ENCODE results near the gene PLA1A. TPM values are rescaled to one million over a fixed set of nuclear protein-coding genes. Genes with fewer than 3 reads are reported as not detected.

Gene PLA1A
- total RNA-seq, 2 experiments from 2014 or later = 0.19 TPM; not detected in 1

GRCh38 chr3:119663885-119664284 is 66.2 kb downstream of the PLA1A start:
- H3K27ac Mint-ChIP-seq = no peak overlapping the region
- DNase-seq = no peak
- H3K36me3 Mint-ChIP-seq (ENCODE audit: low read depth) = peaks cover 5% of the 10 kb centered on the region
- CTCF ChIA-PET = interaction anchor here (0.6 kb wide), 2 partner anchors 8 to 104 kb away, joined by 3 read pairs; no protein-coding TSS in a partner anchor
- no peak overlapping the region for H3K4me3 Mint-ChIP-seq
- no peaks in the 10 kb centered on the region for H3K4me1 Mint-ChIP-seq (ENCODE audit: low read depth)
- no peaks in the 10 kb centered on the region for H3K9me3 Mint-ChIP-seq
- intact Hi-C loops (cut with micrococcal nuclease) = loop anchor here (2.0 kb wide), 1 partner anchor 25 kb away; no protein-coding TSS in a partner anchor
- H3K27me3 Mint-ChIP-seq (ENCODE audit: low read depth) = no peaks in the 10 kb centered on the region

DNA sequence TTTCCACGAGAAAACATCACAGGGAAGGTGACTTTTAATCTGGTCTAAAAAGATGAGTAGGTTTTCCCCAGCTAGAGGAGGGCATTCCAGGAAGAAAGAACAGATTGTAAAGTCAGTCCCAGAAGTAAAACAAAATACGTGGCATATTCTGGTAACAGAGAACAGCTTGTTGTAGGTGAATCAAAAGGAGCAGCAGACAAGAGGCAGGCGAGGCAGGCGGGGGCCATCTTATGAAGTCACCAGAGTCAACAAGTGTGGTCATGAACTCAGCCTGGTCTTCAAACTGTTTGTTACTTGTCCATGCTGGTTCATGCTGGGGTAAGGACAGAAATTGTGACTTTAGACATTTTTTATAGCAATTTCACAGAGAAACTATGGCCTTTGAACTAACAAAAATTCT is 66.7 kb downstream of the PLA1A start:
- CTCF ChIA-PET = interaction anchor here (0.6 kb wide), 1 partner anchor 8 kb away, joined by 3 read pairs; no protein-coding TSS in a partner anchor
- H3K4me3 Mint-ChIP-seq = no peak overlapping the region
- no peaks in the 10 kb centered on the region for H3K27me3 Mint-ChIP-seq (ENCODE audit: low read depth)
- peaks cover 6% of the 10 kb centered on the region for H3K36me3 Mint-ChIP-seq (ENCODE audit: low read depth)
- no peaks in the 10 kb centered on the region for H3K4me1 Mint-ChIP-seq (ENCODE audit: low read depth)
- H3K27ac Mint-ChIP-seq = no peak overlapping the region
- H3K9me3 Mint-ChIP-seq = no peaks in the 10 kb centered on the region
- intact Hi-C loops (cut with micrococcal nuclease) = loop anchor here (2.0 kb wide), 1 partner anchor 26 kb away; no protein-coding TSS in a partner anchor
- no peak for DNase-seq

DNA sequence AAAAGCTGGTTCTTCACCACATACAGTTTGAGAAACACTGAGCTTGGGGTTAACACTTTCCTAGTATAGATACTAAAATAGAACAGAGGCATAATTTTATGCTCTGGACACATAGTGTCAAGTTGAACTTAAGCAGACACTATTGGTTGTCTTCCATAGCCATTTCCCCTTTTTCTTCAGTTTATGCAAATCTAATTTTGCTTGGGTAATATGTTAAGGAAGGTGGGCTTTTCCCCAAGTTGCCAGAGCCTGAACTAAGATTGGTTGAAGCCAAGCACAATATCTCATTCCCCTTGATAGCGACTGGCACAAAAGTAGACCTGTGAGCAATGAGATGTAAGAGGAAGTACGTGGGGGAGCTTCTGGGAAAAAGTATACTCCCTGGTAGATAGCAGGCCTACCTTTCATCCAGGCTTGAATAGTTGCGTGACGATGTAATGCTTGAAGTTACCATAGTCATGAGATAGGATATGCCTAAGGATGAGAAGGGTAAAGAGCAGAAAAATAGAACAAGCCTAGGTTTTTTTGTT is 67.2 kb downstream of the PLA1A start:
- CTCF ChIA-PET = interaction anchor here (1.9 kb wide), 1 partner anchor 10 kb away, joined by 4 read pairs; no protein-coding TSS in a partner anchor
- Mint-ChIP-seq H3K4me1 (ENCODE audit: low read depth) (peaks cover 1% of the 10 kb centered on the region), H3K27ac (no peak overlapping the region), H3K4me3 (no peak overlapping the region), H3K27me3 (ENCODE audit: low read depth) (no peaks in the 10 kb centered on the region), H3K36me3 (ENCODE audit: low read depth) (peaks cover 6% of the 10 kb centered on the region), H3K9me3 (no peaks in the 10 kb centered on the region)
- DNase-seq = no peak
- intact Hi-C loops (cut with micrococcal nuclease) = loop anchor here (2.0 kb wide), 1 partner anchor 26 kb away; no protein-coding TSS in a partner anchor

DNA sequence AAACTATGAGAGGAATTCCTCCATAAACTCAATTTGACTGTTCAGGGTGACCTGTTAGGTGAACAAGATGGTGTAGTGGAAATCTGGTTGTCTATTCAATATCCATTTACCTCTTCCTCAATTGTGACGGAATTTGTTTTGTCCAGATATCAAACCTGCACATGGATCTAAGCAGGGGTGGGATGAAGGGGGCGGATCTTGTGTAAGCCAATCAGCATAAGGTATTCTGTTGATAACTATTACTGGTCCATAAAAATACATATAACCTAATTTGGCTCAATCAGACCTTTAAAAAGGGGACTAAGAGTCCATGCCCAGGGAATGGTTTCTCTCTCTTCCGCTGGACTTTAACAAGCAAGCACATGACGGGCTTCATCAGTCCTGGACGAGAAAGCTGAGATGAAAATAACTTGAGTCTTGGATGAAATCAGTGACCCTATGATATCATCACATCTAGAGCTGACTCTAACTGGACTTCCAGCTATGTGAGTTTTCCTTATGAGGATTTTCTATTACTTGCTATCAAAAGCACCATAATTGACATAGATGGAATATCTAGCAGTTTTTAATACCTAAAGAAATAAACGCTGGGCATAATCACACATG is 68.4 kb downstream of the PLA1A start:
- Mint-ChIP-seq H3K4me3 (no peak overlapping the region), H3K36me3 (ENCODE audit: low read depth) (peaks cover 14% of the 10 kb centered on the region), H3K27ac (no peak overlapping the region), H3K4me1 (ENCODE audit: low read depth) (peaks cover 6% of the 10 kb centered on the region), H3K9me3 (no peaks in the 10 kb centered on the region), H3K27me3 (ENCODE audit: low read depth) (no peaks in the 10 kb centered on the region)
- CTCF ChIA-PET = interaction anchor here (1.1 to 1.9 kb wide), 2 partner anchors 9 to 15 kb away, joined by 4 read pairs; no protein-coding TSS in a partner anchor
- intact Hi-C loops (cut with micrococcal nuclease) = loop anchor here (2.0 kb wide), 1 partner anchor 27 kb away; no protein-coding TSS in a partner anchor
- no peak for DNase-seq

GRCh38 chr3:119669906-119670570 is 72.4 kb downstream of the PLA1A start:
- no peak overlapping the region for H3K27ac Mint-ChIP-seq

DNA sequence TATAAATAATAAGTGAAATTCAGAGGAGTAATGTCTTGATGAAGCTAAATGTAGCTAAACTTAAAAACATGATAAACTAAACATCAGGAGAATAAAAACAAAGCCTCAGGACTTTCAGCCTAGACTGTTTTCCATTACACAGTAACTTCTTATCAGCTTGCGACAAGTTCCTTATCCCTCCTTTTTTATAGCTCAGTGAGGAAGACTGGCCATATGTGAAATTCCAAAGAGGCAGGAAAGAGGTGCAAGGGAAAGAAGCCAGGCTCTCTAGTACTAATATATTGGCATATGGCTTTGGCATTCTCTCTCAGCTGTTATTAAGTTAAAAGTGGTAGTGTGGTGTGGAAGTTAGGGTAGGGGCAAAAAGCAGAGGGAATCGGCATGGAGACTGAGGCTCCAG is 75.1 kb downstream of the PLA1A start:
- Mint-ChIP-seq H3K27me3 (ENCODE audit: low read depth) (no peaks in the 10 kb centered on the region), H3K27ac (peak overlapping the region; percentile 5), H3K9me3 (no peaks in the 10 kb centered on the region), H3K4me1 (ENCODE audit: low read depth) (peaks cover 42% of the 10 kb centered on the region), H3K36me3 (ENCODE audit: low read depth) (peaks cover 36% of the 10 kb centered on the region), H3K4me3 (no peak overlapping the region)
- DNase-seq = no peak
- intact Hi-C loops (cut with micrococcal nuclease) = no loop called here
- CTCF ChIA-PET = no interaction called here

More at GRCh38 chr3:119669906-119670570, 72.4 kb downstream of the PLA1A start:
- H3K9me3 Mint-ChIP-seq = no peaks in the 10 kb centered on the region
- CTCF ChIA-PET = no interaction called here
- peaks cover 31% of the 10 kb centered on the region for H3K36me3 Mint-ChIP-seq (ENCODE audit: low read depth)
- no peak overlapping the region for H3K4me3 Mint-ChIP-seq
- DNase-seq = no peak
- intact Hi-C loops (cut with micrococcal nuclease) = no loop called here
- no peaks in the 10 kb centered on the region for H3K27me3 Mint-ChIP-seq (ENCODE audit: low read depth)
- peaks cover 22% of the 10 kb centered on the region for H3K4me1 Mint-ChIP-seq (ENCODE audit: low read depth)

GRCh38 chr3:119673875-119674274 is 76.2 kb downstream of the PLA1A start:
- CTCF ChIA-PET = no interaction called here
- intact Hi-C loops (cut with micrococcal nuclease) = no loop called here
- no peak for DNase-seq
- H3K4me1 Mint-ChIP-seq (ENCODE audit: low read depth) = peaks cover 42% of the 10 kb centered on the region
- H3K27me3 Mint-ChIP-seq (ENCODE audit: low read depth) = no peaks in the 10 kb centered on the region
- no peak overlapping the region for H3K4me3 Mint-ChIP-seq
- peaks cover 34% of the 10 kb centered on the region for H3K36me3 Mint-ChIP-seq (ENCODE audit: low read depth)
- no peak overlapping the region for H3K27ac Mint-ChIP-seq
- no peaks in the 10 kb centered on the region for H3K9me3 Mint-ChIP-seq

- peak overlapping the region; percentile 82 for H3K4me3 Mint-ChIP-seq
- CTCF ChIA-PET = interaction anchor here (0.5 to 1.0 kb wide), 5 partner anchors 10 to 1314 kb away, joined by 3 to 4 read pairs (median 3); no protein-coding TSS in a partner anchor
- no peak for DNase-seq
- peak overlapping the region; percentile 95 for H3K27ac Mint-ChIP-seq
- H3K9me3 Mint-ChIP-seq = no peaks in the 10 kb centered on the region
- intact Hi-C loops (cut with micrococcal nuclease) = no loop called here
- peaks cover 37% of the 10 kb centered on the region for H3K4me1 Mint-ChIP-seq (ENCODE audit: low read depth)
- peaks cover 32% of the 10 kb centered on the region for H3K36me3 Mint-ChIP-seq (ENCODE audit: low read depth)
- no peaks in the 10 kb centered on the region for H3K27me3 Mint-ChIP-seq (ENCODE audit: low read depth)
Measured at GRCh38 chr3:119675188-119675874, 77.6 kb downstream of the PLA1A start.

GRCh38 chr3:119676020-119676419 is 78.3 kb downstream of the PLA1A start:
- Mint-ChIP-seq H3K27ac (peak overlapping the region; percentile 95), H3K27me3 (ENCODE audit: low read depth) (no peaks in the 10 kb centered on the region), H3K4me3 (peak overlapping the region; percentile 82), H3K4me1 (ENCODE audit: low read depth) (peaks cover 36% of the 10 kb centered on the region), H3K36me3 (ENCODE audit: low read depth) (peaks cover 26% of the 10 kb centered on the region), H3K9me3 (no peaks in the 10 kb centered on the region)
- DNase-seq = no peak
- intact Hi-C loops (cut with micrococcal nuclease) = loop anchor here (2.0 kb wide), 1 partner anchor 435 kb away; the partner anchor contains the start of gene B4GALT4
- CTCF ChIA-PET = interaction anchor here (0.5 to 1.9 kb wide), 2 partner anchors 402 to 1314 kb away, joined by 3 to 7 read pairs; no protein-coding TSS in a partner anchor

GRCh38 chr3:119676771-119677640 is 79.3 kb downstream of the PLA1A start, which contains the start of gene COX17:
Gene COX17, minus strand, starts transcription at chr3:119677406. Its CDS starts 96 bp downstream, at chr3:119677310.
- no peaks in the 10 kb centered on the region for H3K9me3 Mint-ChIP-seq
- H3K27me3 Mint-ChIP-seq (ENCODE audit: low read depth) = no peaks in the 10 kb centered on the region
- intact Hi-C loops (cut with micrococcal nuclease) = loop anchor here (1.0 to 2.0 kb wide), 12 partner anchors 23 to 458 kb away; partner anchors contain the start of genes ADPRH, ARHGAP31, B4GALT4 and GSK3B
- peak within 1 kb of the TSS; percentile 82 for H3K4me3 Mint-ChIP-seq
- H3K4me1 Mint-ChIP-seq (ENCODE audit: low read depth) = peaks cover 31% of the 10 kb centered on the region
- H3K27ac Mint-ChIP-seq = peak within 1 kb of the TSS; percentile 95
- H3K36me3 Mint-ChIP-seq (ENCODE audit: low read depth) = peaks cover 19% of the 10 kb centered on the region
- peak; percentile 97 for DNase-seq
- CTCF ChIA-PET = interaction anchor here (0.6 to 1.9 kb wide), 2 partner anchors 319 to 403 kb away, joined by 3 to 7 read pairs; no protein-coding TSS in a partner anchor

DNA sequence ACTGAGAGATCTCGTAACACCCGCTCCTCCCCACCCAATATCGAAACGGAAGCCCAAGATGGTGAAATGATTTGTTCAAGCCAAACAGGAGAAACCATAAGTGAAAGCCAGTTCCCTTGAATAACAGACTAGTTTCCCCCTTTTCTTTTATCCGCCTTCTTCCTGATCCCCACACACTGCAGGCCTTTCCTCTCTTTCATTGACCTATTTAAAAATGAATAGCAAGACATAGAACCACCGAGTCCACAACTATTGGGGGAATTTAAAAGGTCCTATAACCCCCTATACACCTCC is 79.9 kb downstream of the PLA1A start:
- CTCF ChIA-PET = interaction anchor here (1.9 kb wide), 1 partner anchor 403 kb away, joined by 7 read pairs; no protein-coding TSS in a partner anchor
- H3K4me3 Mint-ChIP-seq = peak overlapping the region; percentile 82
- intact Hi-C loops (cut with micrococcal nuclease) = loop anchor here (1.0 to 2.0 kb wide), 12 partner anchors 23 to 458 kb away; partner anchors contain the start of genes ADPRH, ARHGAP31, B4GALT4 and GSK3B
- no peaks in the 10 kb centered on the region for H3K27me3 Mint-ChIP-seq (ENCODE audit: low read depth)
- no peaks in the 10 kb centered on the region for H3K9me3 Mint-ChIP-seq
- H3K36me3 Mint-ChIP-seq (ENCODE audit: low read depth) = peaks cover 16% of the 10 kb centered on the region
- H3K27ac Mint-ChIP-seq = peak overlapping the region; percentile 95
- peaks cover 27% of the 10 kb centered on the region for H3K4me1 Mint-ChIP-seq (ENCODE audit: low read depth)
- no peak for DNase-seq

Data from activated naive CD4-positive, alpha-beta T cell treated with anti-CD3 and anti-CD28 coated beads for 36 hours (primary cell).